Measurements from ENCODE around the gene TRABD2B. TPM values are rescaled to one million over a fixed set of nuclear protein-coding genes. Genes with fewer than 3 reads are reported as not detected.

The TRABD2B gene
- total and polyA plus RNA-seq, 12 donors: 0.33 to 3.3 (median 0.83) TPM

GRCh38 chr1:47781171-47781959 lies 215.8 kb downstream of the TRABD2B start:
- 91 to 96% (median 94%) methylated on average over 13 to 22 of the region's 22 CpGs for WGBS, 4 donors
- Histone ChIP-seq H3K4me1 (replicated peaks in 1 of 2) (no peaks in the 10 kb centered on the region), H3K27me3 (no peaks in the 10 kb centered on the region), H3K9me3 (replicated peaks in 1 of 3) (no peaks in the 10 kb centered on the region), H3K27ac (no peak overlapping the region), H3K36me3 (replicated peaks in 1 of 2) (no peaks in the 10 kb centered on the region), H3K4me3 (no peak overlapping the region)
- intact Hi-C loops (cut with DNase I): no loop called here
- no peak for DNase-seq
- TF ChIP-seq, protein P1, sequence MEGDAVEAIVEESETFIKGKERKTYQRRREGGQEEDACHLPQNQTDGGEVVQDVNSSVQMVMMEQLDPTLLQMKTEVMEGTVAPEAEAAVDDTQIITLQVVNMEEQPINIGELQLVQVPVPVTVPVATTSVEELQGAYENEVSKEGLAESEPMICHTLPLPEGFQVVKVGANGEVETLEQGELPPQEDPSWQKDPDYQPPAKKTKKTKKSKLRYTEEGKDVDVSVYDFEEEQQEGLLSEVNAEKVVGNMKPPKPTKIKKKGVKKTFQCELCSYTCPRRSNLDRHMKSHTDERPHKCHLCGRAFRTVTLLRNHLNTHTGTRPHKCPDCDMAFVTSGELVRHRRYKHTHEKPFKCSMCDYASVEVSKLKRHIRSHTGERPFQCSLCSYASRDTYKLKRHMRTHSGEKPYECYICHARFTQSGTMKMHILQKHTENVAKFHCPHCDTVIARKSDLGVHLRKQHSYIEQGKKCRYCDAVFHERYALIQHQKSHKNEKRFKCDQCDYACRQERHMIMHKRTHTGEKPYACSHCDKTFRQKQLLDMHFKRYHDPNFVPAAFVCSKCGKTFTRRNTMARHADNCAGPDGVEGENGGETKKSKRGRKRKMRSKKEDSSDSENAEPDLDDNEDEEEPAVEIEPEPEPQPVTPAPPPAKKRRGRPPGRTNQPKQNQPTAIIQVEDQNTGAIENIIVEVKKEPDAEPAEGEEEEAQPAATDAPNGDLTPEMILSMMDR (IDR thresholded peaks at IDR 0.05): no peak
- no peak for TF ChIP-seq POLR2A (IDR thresholded peaks at IDR 0.05)

DNA sequence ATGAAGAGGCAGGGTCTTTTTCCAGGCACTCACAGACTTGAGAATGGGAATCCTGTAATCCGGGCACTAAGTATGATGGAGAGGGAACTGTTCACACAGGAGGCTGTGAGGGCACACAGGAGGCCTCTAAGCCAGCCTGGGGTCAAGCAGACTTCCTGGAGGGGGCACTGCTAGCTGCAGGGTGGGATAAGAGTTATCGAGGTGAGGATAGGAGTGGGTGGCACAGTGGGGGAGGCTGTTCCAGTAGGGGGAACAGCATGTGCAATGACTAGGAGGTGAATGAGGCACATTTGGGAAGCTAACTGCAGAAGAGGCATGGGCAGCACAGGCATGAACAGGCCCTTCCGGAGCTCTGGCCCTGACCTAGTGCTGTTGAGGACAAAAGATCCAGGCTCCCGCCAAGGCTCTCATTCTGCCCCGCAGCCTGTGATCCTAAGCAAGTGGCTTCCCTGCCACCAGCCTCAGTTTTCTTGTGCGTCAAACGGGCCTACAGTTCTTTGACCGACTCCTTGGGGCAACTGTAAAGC lies 216.7 kb downstream of the TRABD2B start:
- no peak for TF ChIP-seq POLR2A (IDR thresholded peaks at IDR 0.05)
- TF ChIP-seq, protein P1 (IDR thresholded peaks at IDR 0.05): no peak
- Histone ChIP-seq H3K4me1 (replicated peaks in 1 of 2) (no peaks in the 10 kb centered on the region), H3K4me3 (no peak overlapping the region), H3K27ac (no peak overlapping the region), H3K27me3 (no peaks in the 10 kb centered on the region), H3K36me3 (replicated peaks in 1 of 2) (no peaks in the 10 kb centered on the region), H3K9me3 (replicated peaks in 1 of 3) (no peaks in the 10 kb centered on the region)
- DNase-seq: no peak
- WGBS, 4 donors: 84 to 90% (median 86%) methylated on average over 8 of the region's 8 CpGs
- intact Hi-C loops (cut with DNase I): no loop called here

DNA sequence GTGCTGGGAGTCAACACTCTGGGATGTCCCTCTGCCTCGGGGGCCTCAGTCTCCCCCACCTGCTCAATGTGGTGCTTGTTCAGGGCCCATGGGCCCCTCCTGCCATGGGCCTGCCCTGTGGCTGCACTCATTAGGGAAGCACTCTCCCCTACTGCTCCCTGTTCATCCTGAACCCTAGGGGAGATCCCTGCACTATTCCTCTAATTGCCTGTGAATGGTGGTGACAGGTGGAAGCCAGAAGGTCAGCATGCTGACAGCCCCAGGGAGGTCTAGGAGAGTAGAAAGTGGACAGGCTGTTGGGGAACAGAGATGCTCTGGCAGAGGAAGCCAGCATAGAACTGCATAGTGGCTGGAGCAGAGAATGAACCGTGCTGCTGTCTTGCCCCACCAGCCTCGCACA lies 217.6 kb downstream of the TRABD2B start:
- Histone ChIP-seq H3K4me1 (replicated peaks in 1 of 2) (no peaks in the 10 kb centered on the region), H3K36me3 (replicated peaks in 1 of 2) (no peaks in the 10 kb centered on the region), H3K9me3 (replicated peaks in 1 of 3) (no peaks in the 10 kb centered on the region), H3K27ac (no peak overlapping the region), H3K27me3 (no peaks in the 10 kb centered on the region), H3K4me3 (no peak overlapping the region)
- intact Hi-C loops (cut with DNase I): no loop called here
- 81 to 100% (median 92%) methylated on average over 2 to 3 of the region's 3 CpGs for WGBS, 4 donors
- DNase-seq: no peak
- TF ChIP-seq, protein P1 (IDR thresholded peaks at IDR 0.05): no peak
- TF ChIP-seq POLR2A (IDR thresholded peaks at IDR 0.05): no peak

DNA sequence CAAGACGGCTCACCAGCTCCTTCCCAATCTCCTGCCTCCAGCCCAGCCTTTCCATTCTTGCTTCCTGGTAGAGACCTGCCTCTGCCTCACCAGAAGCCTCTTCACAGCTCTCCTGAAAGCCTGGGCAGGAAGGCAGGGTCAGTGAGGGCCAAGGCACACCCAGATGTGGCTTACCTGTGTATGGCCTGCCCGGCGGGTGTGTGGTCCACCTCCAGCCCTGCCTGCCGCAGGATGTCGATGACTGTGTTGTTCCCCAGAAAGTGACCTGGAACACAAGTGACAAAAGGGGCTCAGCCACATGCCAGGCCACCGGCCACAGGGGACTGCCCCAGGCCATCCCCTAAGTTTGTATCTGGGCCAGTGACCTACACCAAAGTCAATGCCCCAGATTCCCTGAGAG lies 218.9 kb downstream of the TRABD2B start:
- WGBS, 4 donors: 89 to 99% (median 96%) methylated on average over 3 to 6 of the region's 6 CpGs
- no peak overlapping the region for H3K27ac ChIP-seq
- TF ChIP-seq POLR2A (IDR thresholded peaks at IDR 0.05): no peak
- TF ChIP-seq, protein P1 (IDR thresholded peaks at IDR 0.05): no peak
- intact Hi-C loops (cut with DNase I): no loop called here
- no peaks in the 10 kb centered on the region for H3K4me1 ChIP-seq (replicated peaks in 1 of 2)
- no peaks in the 10 kb centered on the region for H3K36me3 ChIP-seq (replicated peaks in 1 of 2)
- DNase-seq: no peak
- H3K9me3 ChIP-seq (replicated peaks in 1 of 3): no peaks in the 10 kb centered on the region
- H3K27me3 ChIP-seq: no peaks in the 10 kb centered on the region
- no peak overlapping the region for H3K4me3 ChIP-seq
